PFSK-1 (cell line): ENCODE data around the gene VWA3B.

ENCODE experiments used
- POLR2AphosphoS5 ChIP-seq: IDR thresholded peaks from 2 replicates; pipeline ENCODE4 v1.6.1; 2012; ENCODE audit warnings: low read depth, mild to moderate bottlenecking, control low read depth, low read length, moderate library complexity
- TAF1 ChIP-seq: IDR thresholded peaks from 2 replicates; pipeline ENCODE4 v1.6.1; 2012; ENCODE audit warnings: low read length, control low read depth, borderline replicate concordance; ENCODE audit not compliant: insufficient read depth
- TF ChIP-seq, protein P1 (sequence below), 2 experiments: IDR thresholded peaks; 2 replicates each; pipeline versions ENCODE4 v1.6.1 to v1.8.0; 2011 to 2012; ENCODE audit warnings: low read depth in 2 of 2, low read length in 2 of 2, control low read depth in 1 of 2, inconsistent platforms in 1 of 2, mild to moderate bottlenecking in 1 of 2, moderate library complexity in 1 of 2; ENCODE audit not compliant: insufficient read depth in 1 of 2

DNA sequence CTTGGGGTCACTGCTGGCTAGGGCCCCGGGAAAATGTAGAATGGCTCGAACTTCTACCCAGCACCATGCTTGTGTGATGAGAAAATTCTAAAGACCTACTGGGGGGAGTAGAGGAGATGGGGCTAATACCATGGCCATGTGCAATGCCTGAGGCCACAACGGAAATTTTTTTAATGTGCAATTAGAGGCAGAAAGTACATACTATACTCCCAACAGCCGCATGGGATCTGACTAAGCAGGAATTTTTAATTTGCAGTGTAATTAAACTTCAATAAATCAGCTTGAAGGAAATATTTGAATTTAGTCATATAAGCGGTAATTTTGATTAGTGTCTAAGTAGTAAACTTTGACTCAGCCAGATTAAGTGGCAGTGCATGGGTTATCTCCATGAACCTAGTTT, 206.1 kb downstream of the VWA3B start:
- TF ChIP-seq, protein P1, sequence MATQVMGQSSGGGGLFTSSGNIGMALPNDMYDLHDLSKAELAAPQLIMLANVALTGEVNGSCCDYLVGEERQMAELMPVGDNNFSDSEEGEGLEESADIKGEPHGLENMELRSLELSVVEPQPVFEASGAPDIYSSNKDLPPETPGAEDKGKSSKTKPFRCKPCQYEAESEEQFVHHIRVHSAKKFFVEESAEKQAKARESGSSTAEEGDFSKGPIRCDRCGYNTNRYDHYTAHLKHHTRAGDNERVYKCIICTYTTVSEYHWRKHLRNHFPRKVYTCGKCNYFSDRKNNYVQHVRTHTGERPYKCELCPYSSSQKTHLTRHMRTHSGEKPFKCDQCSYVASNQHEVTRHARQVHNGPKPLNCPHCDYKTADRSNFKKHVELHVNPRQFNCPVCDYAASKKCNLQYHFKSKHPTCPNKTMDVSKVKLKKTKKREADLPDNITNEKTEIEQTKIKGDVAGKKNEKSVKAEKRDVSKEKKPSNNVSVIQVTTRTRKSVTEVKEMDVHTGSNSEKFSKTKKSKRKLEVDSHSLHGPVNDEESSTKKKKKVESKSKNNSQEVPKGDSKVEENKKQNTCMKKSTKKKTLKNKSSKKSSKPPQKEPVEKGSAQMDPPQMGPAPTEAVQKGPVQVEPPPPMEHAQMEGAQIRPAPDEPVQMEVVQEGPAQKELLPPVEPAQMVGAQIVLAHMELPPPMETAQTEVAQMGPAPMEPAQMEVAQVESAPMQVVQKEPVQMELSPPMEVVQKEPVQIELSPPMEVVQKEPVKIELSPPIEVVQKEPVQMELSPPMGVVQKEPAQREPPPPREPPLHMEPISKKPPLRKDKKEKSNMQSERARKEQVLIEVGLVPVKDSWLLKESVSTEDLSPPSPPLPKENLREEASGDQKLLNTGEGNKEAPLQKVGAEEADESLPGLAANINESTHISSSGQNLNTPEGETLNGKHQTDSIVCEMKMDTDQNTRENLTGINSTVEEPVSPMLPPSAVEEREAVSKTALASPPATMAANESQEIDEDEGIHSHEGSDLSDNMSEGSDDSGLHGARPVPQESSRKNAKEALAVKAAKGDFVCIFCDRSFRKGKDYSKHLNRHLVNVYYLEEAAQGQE (IDR thresholded peaks at IDR 0.05; ENCODE audit: insufficient read depth in 1 of 2, low read depth in 2 of 2, low read length in 2 of 2): no peak
- TF ChIP-seq TAF1: no peak
- no peak for TF ChIP-seq POLR2AphosphoS5
